ENCODE measurements around the gene ABHD10. TPM values are rescaled to one million over a fixed set of nuclear protein-coding genes. Genes with fewer than 3 reads are reported as not detected.

The ABHD10 gene
- total RNA-seq, 1 donor from 2014 or later = 82.9 TPM

DNA sequence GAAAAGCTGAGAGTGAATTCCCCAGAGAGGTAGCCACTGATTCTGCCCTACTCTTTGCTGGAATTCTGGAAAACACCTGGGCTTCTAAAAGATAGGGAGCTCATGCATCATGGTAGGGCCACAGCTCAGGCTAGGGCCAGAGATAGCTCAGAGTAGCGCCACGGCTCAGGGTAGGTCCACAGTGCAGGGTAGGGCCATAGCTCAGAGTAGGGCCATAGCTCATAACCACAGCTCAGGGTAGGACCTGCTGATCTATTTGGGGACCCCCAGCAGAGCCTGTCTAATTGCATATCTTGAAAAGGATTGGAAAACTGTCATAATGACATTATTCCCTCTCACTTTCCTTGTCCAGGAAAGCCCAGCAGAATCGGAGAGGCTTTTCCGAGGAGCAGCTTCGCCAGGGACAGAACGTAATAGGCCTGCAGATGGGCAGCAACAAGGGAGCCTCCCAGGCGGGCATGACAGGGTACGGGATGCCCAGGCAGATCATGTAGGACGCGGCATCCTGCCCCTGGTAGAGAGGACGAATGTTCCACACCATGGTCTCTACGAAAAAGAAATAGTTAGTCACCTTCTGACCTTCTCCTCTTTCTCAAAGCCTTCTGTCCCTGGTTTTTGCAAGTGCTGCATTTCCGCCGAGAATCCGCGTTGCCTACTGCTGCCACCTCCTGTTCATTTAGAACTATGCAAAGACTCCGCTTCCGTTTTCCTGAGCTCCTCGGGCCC lies 34.4 kb downstream of the ABHD10 start:
- peak overlapping the region; percentile 78 for H3K27ac Mint-ChIP-seq
- no peaks in the 10 kb centered on the region for H3K4me1 ChIP-seq
- no peaks in the 10 kb centered on the region for H3K36me3 ChIP-seq
- no peak overlapping the region for H2AFZ ChIP-seq (replicated peaks)
- no peak overlapping the region for H3K9ac ChIP-seq
- peaks cover 44% of the 10 kb centered on the region for H3K36me3 Mint-ChIP-seq
- peaks cover 59% of the 10 kb centered on the region for H3K4me1 Mint-ChIP-seq
- peaks cover 20% of the 10 kb centered on the region for H3F3A ChIP-seq (ENCODE audit: low read depth)
- H3K27ac ChIP-seq = no peak overlapping the region
- no peaks in the 10 kb centered on the region for H3K9me3 Mint-ChIP-seq
- H3K4me3 ChIP-seq = no peak overlapping the region
- H3K4me2 ChIP-seq = no peak overlapping the region
- no peaks in the 10 kb centered on the region for H3K79me2 ChIP-seq (ENCODE audit: low read depth)
- peaks cover 16% of the 10 kb centered on the region for H4K20me1 ChIP-seq (ENCODE audit: low read depth)
- H3K9me3 ChIP-seq (ENCODE audit: low read depth) = no peaks in the 10 kb centered on the region
- no peak overlapping the region for H3K4me3 Mint-ChIP-seq
- H3K27me3 Mint-ChIP-seq (ENCODE audit: insufficient read depth, low read depth) = no peaks in the 10 kb centered on the region
- TF ChIP-seq, protein P1, sequence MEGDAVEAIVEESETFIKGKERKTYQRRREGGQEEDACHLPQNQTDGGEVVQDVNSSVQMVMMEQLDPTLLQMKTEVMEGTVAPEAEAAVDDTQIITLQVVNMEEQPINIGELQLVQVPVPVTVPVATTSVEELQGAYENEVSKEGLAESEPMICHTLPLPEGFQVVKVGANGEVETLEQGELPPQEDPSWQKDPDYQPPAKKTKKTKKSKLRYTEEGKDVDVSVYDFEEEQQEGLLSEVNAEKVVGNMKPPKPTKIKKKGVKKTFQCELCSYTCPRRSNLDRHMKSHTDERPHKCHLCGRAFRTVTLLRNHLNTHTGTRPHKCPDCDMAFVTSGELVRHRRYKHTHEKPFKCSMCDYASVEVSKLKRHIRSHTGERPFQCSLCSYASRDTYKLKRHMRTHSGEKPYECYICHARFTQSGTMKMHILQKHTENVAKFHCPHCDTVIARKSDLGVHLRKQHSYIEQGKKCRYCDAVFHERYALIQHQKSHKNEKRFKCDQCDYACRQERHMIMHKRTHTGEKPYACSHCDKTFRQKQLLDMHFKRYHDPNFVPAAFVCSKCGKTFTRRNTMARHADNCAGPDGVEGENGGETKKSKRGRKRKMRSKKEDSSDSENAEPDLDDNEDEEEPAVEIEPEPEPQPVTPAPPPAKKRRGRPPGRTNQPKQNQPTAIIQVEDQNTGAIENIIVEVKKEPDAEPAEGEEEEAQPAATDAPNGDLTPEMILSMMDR (IDR thresholded peaks at IDR 0.05) = peak; percentile 75
- no peak for TF ChIP-seq EZH2phosphoT487 (IDR thresholded peaks at IDR 0.05)
- no peaks in the 10 kb centered on the region for H3K27me3 ChIP-seq
- DNase-seq (ENCODE audit: low spot score) = peak; percentile 80

- Histone ChIP-seq H3K36me3 (no peaks in the 10 kb centered on the region), H3K4me2 (no peak overlapping the region), H3K79me2 (ENCODE audit: low read depth) (no peaks in the 10 kb centered on the region), H3F3A (ENCODE audit: low read depth) (peaks cover 20% of the 10 kb centered on the region), H3K4me1 (no peaks in the 10 kb centered on the region), H3K27ac (no peak overlapping the region), H2AFZ (replicated peaks) (no peak overlapping the region), H3K27me3 (no peaks in the 10 kb centered on the region), H3K9ac (no peak overlapping the region), H3K4me3 (no peak overlapping the region), H3K9me3 (ENCODE audit: low read depth) (no peaks in the 10 kb centered on the region), H4K20me1 (ENCODE audit: low read depth) (peaks cover 16% of the 10 kb centered on the region)
- Mint-ChIP-seq H3K27me3 (ENCODE audit: insufficient read depth, low read depth) (no peaks in the 10 kb centered on the region), H3K4me3 (no peak overlapping the region), H3K36me3 (peaks cover 39% of the 10 kb centered on the region), H3K9me3 (no peaks in the 10 kb centered on the region), H3K4me1 (peaks cover 57% of the 10 kb centered on the region), H3K27ac (no peak overlapping the region)
- TF ChIP-seq, protein P1 (IDR thresholded peaks at IDR 0.05) = no peak
- no peak for DNase-seq (ENCODE audit: low spot score)
Measured at GRCh38 chr3:112013784-112014143, 34.9 kb downstream of the ABHD10 start.

DNA sequence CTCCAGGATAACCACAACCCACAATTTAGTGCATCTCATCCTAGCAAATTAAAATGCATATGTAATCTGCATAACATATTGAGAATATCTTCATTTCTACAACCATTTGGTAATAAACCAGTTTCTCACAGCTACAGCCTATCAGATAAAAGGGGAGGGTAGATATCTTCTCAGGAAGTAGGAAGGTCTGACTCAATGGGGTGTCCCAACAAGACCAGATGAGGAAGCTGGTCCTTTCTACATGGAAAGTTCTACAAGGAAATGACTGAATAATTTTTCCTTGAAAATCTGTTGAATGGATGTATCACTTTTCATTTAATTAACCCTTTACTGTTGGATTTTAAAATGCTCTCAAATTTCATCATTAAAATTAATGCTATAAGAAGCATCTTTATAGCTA lies 38.3 kb downstream of the ABHD10 start:
- H3F3A ChIP-seq (ENCODE audit: low read depth) = peaks cover 36% of the 10 kb centered on the region
- peaks cover 10% of the 10 kb centered on the region for H3K36me3 Mint-ChIP-seq
- no peaks in the 10 kb centered on the region for H3K27me3 ChIP-seq
- no peaks in the 10 kb centered on the region for H3K79me2 ChIP-seq (ENCODE audit: low read depth)
- no peak overlapping the region for H3K9ac ChIP-seq
- no peak overlapping the region for H3K4me3 Mint-ChIP-seq
- H4K20me1 ChIP-seq (ENCODE audit: low read depth) = no peaks in the 10 kb centered on the region
- no peaks in the 10 kb centered on the region for H3K36me3 ChIP-seq
- H3K4me1 Mint-ChIP-seq = peaks cover 64% of the 10 kb centered on the region
- TF ChIP-seq EZH2phosphoT487 (IDR thresholded peaks at IDR 0.05) (no peak), EZH2 (IDR thresholded peaks at IDR 0.05) (no peak)
- TF ChIP-seq, protein P1 (IDR thresholded peaks at IDR 0.05) = no peak
- peaks cover 4% of the 10 kb centered on the region for H3K27me3 Mint-ChIP-seq (ENCODE audit: insufficient read depth, low read depth)
- no peak overlapping the region for H3K4me3 ChIP-seq
- peaks cover 10% of the 10 kb centered on the region for H3K9me3 Mint-ChIP-seq
- no peak overlapping the region for H3K27ac ChIP-seq
- DNase-seq (ENCODE audit: low spot score) = no peak
- H2AFZ ChIP-seq (replicated peaks) = no peak overlapping the region
- no peak overlapping the region for H3K4me2 ChIP-seq
- no peaks in the 10 kb centered on the region for H3K9me3 ChIP-seq (ENCODE audit: low read depth)
- H3K4me1 ChIP-seq = peaks cover 20% of the 10 kb centered on the region
- peak overlapping the region; percentile 8 for H3K27ac Mint-ChIP-seq
